Transverse colon (tissue), 4 donors: ENCODE data around the gene GPANK1. TPM values are rescaled to one million over a fixed set of nuclear protein-coding genes. Genes with fewer than 3 reads are reported as not detected.

Source experiments
- DNase-seq: peaks from one replicate; pipeline ENCODE4 v3.0.0-alpha.2; 2019
- H3K27ac ChIP-seq, 4 donors: fragments of 200-600 bp; sonication (generic); 2 replicates each; pipeline ENCODE4 v1.5.1; 2016 to 2018; ENCODE audit warnings: inconsistent platforms in 4 of 4
- H3K27me3 ChIP-seq: fragments of 200-600 bp; sonication (generic); 2 replicates; pipeline ENCODE4 v1.5.1; 2017; ENCODE audit warnings: inconsistent platforms
- H3K36me3 ChIP-seq, 4 donors: fragments of 200-600 bp; sonication (generic); 2 replicates each; pipeline ENCODE4 v1.5.1; 2017 to 2019; ENCODE audit warnings: inconsistent platforms in 4 of 4
- H3K4me1 ChIP-seq, 4 donors: fragments of 200-600 bp; sonication (generic); 2 replicates each; pipeline ENCODE4 v1.5.1; 2017 to 2020; ENCODE audit warnings: inconsistent platforms in 4 of 4
- H3K4me3 ChIP-seq, 4 donors: fragments of 200-600 bp; sonication (generic); 1 replicate in 1 of 4; 2 replicates in 3 of 4; pipeline versions ENCODE4 v1.5.1 to v1.6.1; 2017 to 2019; ENCODE audit warnings: inconsistent platforms in 4 of 4
- H3K9me3 ChIP-seq, 2 donors: fragments of 200-600 bp; sonication (generic); 2 replicates each; pipeline ENCODE4 v1.5.1; 2017 to 2019; ENCODE audit warnings: inconsistent platforms in 2 of 2
- EP300 ChIP-seq: sonication (generic); formaldehyde crosslinking; IDR thresholded peaks from one replicate; pipeline ENCODE4 v1.6.1; 2017; ENCODE audit warnings: antibody characterized with exemption, low read depth
- POLR2A ChIP-seq: fragments of 450-650 bp; IDR thresholded peaks from one replicate; pipeline ENCODE4 v1.6.1; 2016; ENCODE audit warnings: antibody characterized with exemption, mild to moderate bottlenecking, moderate library complexity
- POLR2AphosphoS5 ChIP-seq, 3 donors: sonication (generic); formaldehyde crosslinking; IDR thresholded peaks; one replicate each; pipeline ENCODE4 v1.6.1; 2016; ENCODE audit warnings: antibody characterized with exemption in 3 of 3
- WGBS, 2 donors: methylation state at CpG; one replicate each; pipeline ENCODE4 v1.1.5; 2018; ENCODE audit warnings: low coverage in 1 of 2; 5-methylcytosine and 5-hydroxymethylcytosine counted together
- in situ Hi-C, 4 donors: fragments of 200-750 bp; cut with MboI; loops; one replicate each; pipeline versions ENCODE4 v1.15.0 to v1.15.1; 2017; ENCODE audit warnings: low sequenced_read_pairs in 3 of 4, low pct_ligation_motif_present in 1 of 4, low pct_unique_long_range_greater_than_20kb in 1 of 4
- intact Hi-C: fragments of 100-400 bp; cut with DNase I; formaldehyde crosslinking; loops from one replicate; pipeline ENCODE4 v1.15.1; 2023; ENCODE audit warnings: low total_unique reads
- total RNA-seq, 4 donors: library from RNA; depleted of rRNA; stranded (reverse); fragments of >200 nt; gene quantifications; one replicate each; pipeline ENCODE4 v1.1.0, GENCODE V29; 2016
- TF ChIP-seq, protein P1 (sequence below), 5 experiments: fragments of 200-600 bp in 3 of 5; fragments of 450-650 bp in 2 of 5; sonication (generic) in 3 of 5; IDR thresholded peaks; 1 replicate in 2 of 5; 2 replicates in 3 of 5; pipeline ENCODE4 v1.5.1; 2016 to 2017; ENCODE audit warnings: antibody characterized with exemption in 5 of 5, inconsistent platforms in 3 of 5, mild to moderate bottlenecking in 2 of 5, moderate library complexity in 1 of 5

Gene GPANK1
- total RNA-seq, 4 donors from 2014 or later = 2.4 to 32.9 (median 23.2) TPM

DNA sequence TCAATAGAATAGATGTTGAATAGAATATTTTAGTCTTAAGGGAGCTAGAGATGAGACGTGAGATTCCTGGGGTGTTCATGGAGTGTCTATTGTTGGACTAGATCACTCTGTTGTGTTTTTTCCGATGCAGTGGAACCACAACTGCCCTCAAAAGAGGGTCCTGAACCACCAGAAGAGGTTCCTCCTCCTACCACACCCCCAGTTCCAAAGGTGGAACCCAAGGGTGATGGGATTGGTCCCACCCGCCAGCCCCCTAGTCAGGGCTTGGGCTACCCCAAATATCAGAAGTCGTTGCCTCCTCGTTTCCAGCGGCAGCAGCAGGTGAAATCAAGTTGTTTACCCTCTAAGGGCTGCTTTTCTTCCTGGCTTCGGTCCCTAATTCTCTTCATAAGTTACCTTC, 35.8 kb downstream of the GPANK1 start:
- Histone ChIP-seq H3K36me3 (peaks cover 0 to 84% (median 45%) of the 10 kb centered on the region in 4 donors), H3K4me3 (no peak overlapping the region), H3K27me3 (no peaks in the 10 kb centered on the region), H3K4me1 (no peaks in the 10 kb centered on the region), H3K9me3 (no peaks in the 10 kb centered on the region), H3K27ac (no peak overlapping the region)
- no peak for DNase-seq
- intact Hi-C loops = no loop called here
- WGBS, 2 donors = 87 to 100% methylated on average over 1 to 7 of the region's 7 CpGs
- in situ Hi-C loops = no loop called here
- TF ChIP-seq POLR2AphosphoS5 (IDR thresholded peaks at IDR 0.05) (no peak), EP300 (no peak), POLR2A (no peak)
- TF ChIP-seq, protein P1, sequence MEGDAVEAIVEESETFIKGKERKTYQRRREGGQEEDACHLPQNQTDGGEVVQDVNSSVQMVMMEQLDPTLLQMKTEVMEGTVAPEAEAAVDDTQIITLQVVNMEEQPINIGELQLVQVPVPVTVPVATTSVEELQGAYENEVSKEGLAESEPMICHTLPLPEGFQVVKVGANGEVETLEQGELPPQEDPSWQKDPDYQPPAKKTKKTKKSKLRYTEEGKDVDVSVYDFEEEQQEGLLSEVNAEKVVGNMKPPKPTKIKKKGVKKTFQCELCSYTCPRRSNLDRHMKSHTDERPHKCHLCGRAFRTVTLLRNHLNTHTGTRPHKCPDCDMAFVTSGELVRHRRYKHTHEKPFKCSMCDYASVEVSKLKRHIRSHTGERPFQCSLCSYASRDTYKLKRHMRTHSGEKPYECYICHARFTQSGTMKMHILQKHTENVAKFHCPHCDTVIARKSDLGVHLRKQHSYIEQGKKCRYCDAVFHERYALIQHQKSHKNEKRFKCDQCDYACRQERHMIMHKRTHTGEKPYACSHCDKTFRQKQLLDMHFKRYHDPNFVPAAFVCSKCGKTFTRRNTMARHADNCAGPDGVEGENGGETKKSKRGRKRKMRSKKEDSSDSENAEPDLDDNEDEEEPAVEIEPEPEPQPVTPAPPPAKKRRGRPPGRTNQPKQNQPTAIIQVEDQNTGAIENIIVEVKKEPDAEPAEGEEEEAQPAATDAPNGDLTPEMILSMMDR (IDR thresholded peaks at IDR 0.05) = no peak

DNA sequence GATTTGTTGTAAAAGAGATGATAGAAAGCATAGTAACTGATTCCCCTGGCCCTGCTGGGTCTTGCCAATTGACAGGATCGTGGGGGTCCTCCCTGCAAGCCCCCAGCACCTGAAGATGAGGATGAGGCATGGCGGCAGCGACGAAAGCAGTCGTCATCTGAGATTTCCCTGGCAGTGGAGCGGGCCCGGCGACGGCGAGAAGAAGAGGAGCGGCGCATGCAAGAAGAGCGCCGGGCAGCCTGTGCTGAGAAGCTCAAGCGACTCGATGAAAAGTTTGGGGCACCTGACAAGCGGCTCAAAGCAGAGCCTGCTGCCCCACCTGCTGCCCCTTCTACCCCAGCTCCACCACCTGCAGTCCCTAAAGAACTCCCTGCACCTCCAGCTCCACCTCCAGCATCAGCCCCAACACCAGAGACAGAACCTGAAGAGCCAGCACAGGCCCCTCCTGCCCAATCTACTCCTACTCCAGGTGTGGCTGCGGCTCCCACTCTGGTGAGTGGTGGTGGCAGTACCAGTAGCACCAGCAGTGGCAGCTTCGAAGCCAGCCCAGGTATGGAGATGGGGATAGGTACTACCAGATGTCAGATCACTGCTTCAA, 37.0 kb downstream of the GPANK1 start:
- H3K4me1 ChIP-seq = peaks cover 0 to 3% (median 2%) of the 10 kb centered on the region in 4 donors
- no peak overlapping the region for H3K4me3 ChIP-seq
- peaks cover 0 to 81% (median 44%) of the 10 kb centered on the region in 4 donors for H3K36me3 ChIP-seq
- 95% methylated on average over 14 to 19 of the region's 19 CpGs for WGBS, 2 donors
- H3K9me3 ChIP-seq = no peaks in the 10 kb centered on the region
- no peaks in the 10 kb centered on the region for H3K27me3 ChIP-seq
- no peak overlapping the region for H3K27ac ChIP-seq
- no peak for TF ChIP-seq EP300
- TF ChIP-seq, protein P1 (IDR thresholded peaks at IDR 0.05) = no peak
- no peak for TF ChIP-seq POLR2A
- TF ChIP-seq POLR2AphosphoS5 (IDR thresholded peaks at IDR 0.05) = no peak
- in situ Hi-C loops (no loop called here), intact Hi-C loops (no loop called here)
- no peak for DNase-seq

DNA sequence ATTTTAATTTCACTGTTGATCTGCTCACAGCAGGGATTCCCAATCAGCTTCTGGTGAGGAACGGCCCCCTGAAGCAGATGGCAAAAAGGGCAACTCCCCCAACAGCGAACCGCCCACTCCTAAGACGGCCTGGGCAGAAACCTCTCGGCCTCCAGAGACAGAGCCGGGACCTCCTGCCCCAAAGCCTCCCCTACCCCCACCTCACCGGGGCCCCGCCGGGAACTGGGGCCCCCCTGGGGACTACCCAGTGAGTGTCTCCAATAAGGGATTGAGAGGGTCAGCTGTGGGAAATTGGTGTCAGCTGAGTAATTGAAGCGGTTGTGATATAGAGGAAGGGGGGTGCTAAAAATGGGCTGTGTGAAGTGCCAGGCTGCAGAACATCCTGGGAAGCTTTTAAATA, 37.8 kb downstream of the GPANK1 start:
- no peaks in the 10 kb centered on the region for H3K9me3 ChIP-seq
- WGBS, 2 donors = 94 to 100% methylated on average over 1 to 10 of the region's 10 CpGs
- H3K4me3 ChIP-seq = no peak overlapping the region
- no peak for DNase-seq
- peaks cover 0 to 11% (median 10%) of the 10 kb centered on the region in 4 donors for H3K4me1 ChIP-seq
- no peaks in the 10 kb centered on the region for H3K27me3 ChIP-seq
- intact Hi-C loops (no loop called here), in situ Hi-C loops (no loop called here)
- peaks cover 0 to 79% (median 42%) of the 10 kb centered on the region in 4 donors for H3K36me3 ChIP-seq
- H3K27ac ChIP-seq = no peak overlapping the region
- TF ChIP-seq POLR2A (no peak), EP300 (no peak), POLR2AphosphoS5 (IDR thresholded peaks at IDR 0.05) (no peak)
- TF ChIP-seq, protein P1 (IDR thresholded peaks at IDR 0.05) = no peak

DNA sequence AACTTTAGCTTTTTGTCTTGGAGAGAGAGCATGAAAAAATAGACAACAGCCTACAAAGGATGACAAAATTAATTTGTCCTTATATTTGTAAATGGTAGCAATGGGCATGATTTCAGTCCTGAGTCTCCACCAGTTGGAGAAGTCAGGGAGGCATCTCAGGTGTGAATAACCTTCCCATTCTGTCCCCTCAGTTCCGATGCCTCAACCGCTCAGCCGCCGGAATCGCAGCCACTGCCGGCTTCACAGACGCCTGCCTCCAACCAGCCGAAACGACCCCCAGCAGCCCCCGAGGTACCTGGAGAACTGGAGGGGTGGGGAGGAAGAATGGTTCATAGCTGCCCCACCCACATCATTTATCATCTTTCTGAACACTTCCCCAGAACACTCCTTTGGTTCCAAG, 40.7 kb downstream of the GPANK1 start:
- DNase-seq = no peak
- Histone ChIP-seq H3K4me3 (no peak overlapping the region), H3K4me1 (peaks cover 0 to 22% (median 20%) of the 10 kb centered on the region in 4 donors), H3K9me3 (no peaks in the 10 kb centered on the region), H3K27me3 (no peaks in the 10 kb centered on the region), H3K36me3 (peaks cover 0 to 55% (median 29%) of the 10 kb centered on the region in 4 donors), H3K27ac (no peak overlapping the region)
- 89% methylated on average over 10 of the region's 10 CpGs; no CpG with 5 or more reads in 1 of the 2 donors for WGBS, 2 donors
- in situ Hi-C loops (no loop called here), intact Hi-C loops (no loop called here)
- TF ChIP-seq POLR2AphosphoS5 (IDR thresholded peaks at IDR 0.05) (no peak), EP300 (no peak), POLR2A (no peak)
- TF ChIP-seq, protein P1 (IDR thresholded peaks at IDR 0.05) = no peak
